ENCODE data around the gene PPFIA3.
"Not testable (repeated sequence)": the region's sequence is repeated elsewhere in the genome, so short reads cannot be mapped to it uniquely, and the experiment has no call there.

PPFIA3 gene

GRCh38 chr19:49102303-49102702 is 17.0 kb upstream of the PPFIA3 start:
- DNase-seq (ENCODE audit: low spot score), result no peak

- no peak for DNase-seq (ENCODE audit: low spot score)
Measured at GRCh38 chr19:49103331-49104085, 15.8 kb upstream of the PPFIA3 start.

- DNase-seq (ENCODE audit: low spot score), result peak; percentile 22
Measured at GRCh38 chr19:49104229-49104864, 15.0 kb upstream of the PPFIA3 start.

GRCh38 chr19:49106648-49107135 is 12.7 kb upstream of the PPFIA3 start:
- DNase-seq (ENCODE audit: low spot score), result peak; percentile 32

GRCh38 chr19:49107625-49108459 is 11.5 kb upstream of the PPFIA3 start:
- DNase-seq (ENCODE audit: low spot score), result no peak

GRCh38 chr19:49109051-49109450 is 10.3 kb upstream of the PPFIA3 start:
- DNase-seq (ENCODE audit: low spot score), result no peak

- no peak for DNase-seq (ENCODE audit: low spot score)
Measured at GRCh38 chr19:49109569-49110233, 9.6 kb upstream of the PPFIA3 start.

GRCh38 chr19:49110567-49110966 is 8.8 kb upstream of the PPFIA3 start:
- no peak for DNase-seq (ENCODE audit: low spot score)

GRCh38 chr19:49111218-49111998 is 7.9 kb upstream of the PPFIA3 start:
- no peak for DNase-seq (ENCODE audit: low spot score)

GRCh38 chr19:49113762-49114629 is 5.3 kb upstream of the PPFIA3 start, which contains the start of gene LIN7B:
Gene LIN7B, plus strand, starts transcription at chr19:49114370. Its CDS starts 35 bp downstream, at chr19:49114405.
- peak; percentile 70 for DNase-seq (ENCODE audit: low spot score)

GRCh38 chr19:49114630-49115363 is 4.5 kb upstream of the PPFIA3 start:
- DNase-seq (ENCODE audit: low spot score), result peak; percentile 76

- no peak for DNase-seq (ENCODE audit: low spot score)
Measured at GRCh38 chr19:49116544-49116943, 2.8 kb upstream of the PPFIA3 start.

GRCh38 chr19:49117677-49118564 is 1.4 kb upstream of the PPFIA3 start:
- DNase-seq (ENCODE audit: low spot score), result no peak

- peak; percentile 84 for DNase-seq (ENCODE audit: low spot score)
Measured at GRCh38 chr19:49118565-49119410, 556 bp upstream of the PPFIA3 start, which contains the start of gene C19orf73. Gene C19orf73, minus strand, starts transcription at chr19:49119143. Its CDS starts 121 bp downstream, at chr19:49119022.

- no peak for DNase-seq (ENCODE audit: low spot score)
Measured at GRCh38 chr19:49120325-49120683, 960 bp downstream of the PPFIA3 start.

GRCh38 chr19:49120868-49121267 is 1.5 kb downstream of the PPFIA3 start:
- DNase-seq (ENCODE audit: low spot score), result no peak

- not testable (repeated sequence) for DNase-seq (ENCODE audit: low spot score)
Measured at GRCh38 chr19:49121841-49122240, 2.5 kb downstream of the PPFIA3 start.

Measured in SK-N-DZ (cell line).